PFSK-1 (cell line): ENCODE measurements around the gene TRRAP. TPM values are rescaled to one million over a fixed set of nuclear protein-coding genes. Genes with fewer than 3 reads are reported as not detected.

ENCODE experiments used
- FOXP2 ChIP-seq: optimal IDR thresholded peaks from 2 replicates; pipeline ENCODE3; 2011; ENCODE audit warnings: borderline replicate concordance, control low read depth, inconsistent platforms; ENCODE audit not compliant: insufficient read depth; ENCODE audit errors: extremely low read length, extremely low read depth
- POLR2AphosphoS5 ChIP-seq: IDR thresholded peaks from 2 replicates; pipeline ENCODE4 v1.6.1; 2012; ENCODE audit warnings: low read depth, mild to moderate bottlenecking, control low read depth, low read length, moderate library complexity
- SIN3A ChIP-seq: IDR thresholded peaks from 2 replicates; pipeline ENCODE4 v1.6.1; 2012; ENCODE audit warnings: mild to moderate bottlenecking, low read length, moderate library complexity, borderline replicate concordance; ENCODE audit not compliant: insufficient read depth
- TAF1 ChIP-seq: IDR thresholded peaks from 2 replicates; pipeline ENCODE4 v1.6.1; 2012; ENCODE audit warnings: low read length, control low read depth, borderline replicate concordance; ENCODE audit not compliant: insufficient read depth
- polyA plus RNA-seq: library from polyadenylated mRNA; unstranded; fragments of >200 nt; gene quantifications from one replicate; pipeline ENCODE4 v1.2.1, GENCODE V29; 2012; ENCODE audit warnings: low read depth, missing spikeins; ENCODE audit not compliant: insufficient read length
- TF ChIP-seq, protein P1 (sequence below), 2 experiments: IDR thresholded peaks; 2 replicates each; pipeline versions ENCODE4 v1.6.1 to v1.8.0; 2011 to 2012; ENCODE audit warnings: low read depth in 2 of 2, low read length in 2 of 2, control low read depth in 1 of 2, inconsistent platforms in 1 of 2, mild to moderate bottlenecking in 1 of 2, moderate library complexity in 1 of 2; ENCODE audit not compliant: insufficient read depth in 1 of 2

Gene TRRAP
- 29.4 TPM for polyA plus RNA-seq

DNA sequence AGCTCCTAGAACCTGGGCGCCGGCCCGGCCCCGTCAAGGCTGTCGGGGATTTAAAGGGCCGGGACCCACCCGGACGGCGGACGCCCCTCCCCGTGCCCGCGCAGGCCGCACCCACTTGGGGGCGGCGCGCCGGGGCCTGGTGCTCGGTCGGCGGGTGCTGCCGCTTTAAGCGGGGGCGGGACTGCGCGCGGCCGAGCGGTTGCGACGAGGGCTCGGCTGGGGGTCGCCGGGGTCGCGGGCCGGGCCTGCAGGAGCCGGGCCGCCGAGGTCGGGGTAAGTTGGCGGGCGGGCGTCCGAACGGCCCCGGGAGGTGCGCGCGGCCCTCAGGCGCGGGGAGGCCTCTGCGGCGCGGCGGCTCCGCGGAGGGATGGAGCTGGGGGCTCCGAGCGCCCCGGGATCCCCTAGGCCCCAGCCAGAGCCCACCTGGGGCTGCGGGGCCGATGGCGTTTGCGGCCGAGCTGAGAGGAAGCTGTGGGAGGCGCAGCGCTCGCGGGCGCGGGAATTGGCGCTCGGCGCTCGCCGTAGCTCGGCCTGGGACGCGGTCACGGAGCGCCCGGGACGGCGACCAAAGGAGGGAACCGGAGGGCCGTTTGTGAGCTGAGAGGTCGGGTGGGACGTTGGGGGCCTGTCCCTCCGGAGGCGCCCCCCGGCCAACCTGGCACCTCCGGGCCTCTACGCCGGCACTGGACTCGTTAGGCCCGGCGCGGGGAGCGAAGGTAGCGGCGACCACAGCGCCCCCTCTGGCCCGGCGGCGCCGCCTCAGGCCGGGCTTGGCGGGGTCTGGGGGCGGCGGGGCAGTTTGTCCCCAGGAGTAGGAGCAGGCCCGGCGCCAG, at the start of gene TRRAP:
TSS of gene TRRAP (plus strand) at position 168 of the 833 bp plus-strand sequence. CDS start 2,619 bp downstream, outside the sequence.
- TF ChIP-seq TAF1 (peak; percentile 26; the same call in 1 of the 2 replicates), FOXP2 (peak; percentile 17), SIN3A (peak; percentile 24; the same call in 1 of the 2 replicates), POLR2AphosphoS5 (peak; percentile 52; the same call in 1 of the 2 replicates)
- TF ChIP-seq, protein P1, sequence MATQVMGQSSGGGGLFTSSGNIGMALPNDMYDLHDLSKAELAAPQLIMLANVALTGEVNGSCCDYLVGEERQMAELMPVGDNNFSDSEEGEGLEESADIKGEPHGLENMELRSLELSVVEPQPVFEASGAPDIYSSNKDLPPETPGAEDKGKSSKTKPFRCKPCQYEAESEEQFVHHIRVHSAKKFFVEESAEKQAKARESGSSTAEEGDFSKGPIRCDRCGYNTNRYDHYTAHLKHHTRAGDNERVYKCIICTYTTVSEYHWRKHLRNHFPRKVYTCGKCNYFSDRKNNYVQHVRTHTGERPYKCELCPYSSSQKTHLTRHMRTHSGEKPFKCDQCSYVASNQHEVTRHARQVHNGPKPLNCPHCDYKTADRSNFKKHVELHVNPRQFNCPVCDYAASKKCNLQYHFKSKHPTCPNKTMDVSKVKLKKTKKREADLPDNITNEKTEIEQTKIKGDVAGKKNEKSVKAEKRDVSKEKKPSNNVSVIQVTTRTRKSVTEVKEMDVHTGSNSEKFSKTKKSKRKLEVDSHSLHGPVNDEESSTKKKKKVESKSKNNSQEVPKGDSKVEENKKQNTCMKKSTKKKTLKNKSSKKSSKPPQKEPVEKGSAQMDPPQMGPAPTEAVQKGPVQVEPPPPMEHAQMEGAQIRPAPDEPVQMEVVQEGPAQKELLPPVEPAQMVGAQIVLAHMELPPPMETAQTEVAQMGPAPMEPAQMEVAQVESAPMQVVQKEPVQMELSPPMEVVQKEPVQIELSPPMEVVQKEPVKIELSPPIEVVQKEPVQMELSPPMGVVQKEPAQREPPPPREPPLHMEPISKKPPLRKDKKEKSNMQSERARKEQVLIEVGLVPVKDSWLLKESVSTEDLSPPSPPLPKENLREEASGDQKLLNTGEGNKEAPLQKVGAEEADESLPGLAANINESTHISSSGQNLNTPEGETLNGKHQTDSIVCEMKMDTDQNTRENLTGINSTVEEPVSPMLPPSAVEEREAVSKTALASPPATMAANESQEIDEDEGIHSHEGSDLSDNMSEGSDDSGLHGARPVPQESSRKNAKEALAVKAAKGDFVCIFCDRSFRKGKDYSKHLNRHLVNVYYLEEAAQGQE (IDR thresholded peaks at IDR 0.05; ENCODE audit: insufficient read depth in 1 of 2, low read depth in 2 of 2, low read length in 2 of 2), result no peak

- TF ChIP-seq FOXP2 (no peak), SIN3A (no peak), TAF1 (no peak), POLR2AphosphoS5 (no peak)
- TF ChIP-seq, protein P1 (IDR thresholded peaks at IDR 0.05; ENCODE audit: insufficient read depth in 1 of 2, low read depth in 2 of 2, low read length in 2 of 2), result no peak
Measured at GRCh38 chr7:98830972-98831548, 47.3 kb upstream of the TRRAP start.

DNA sequence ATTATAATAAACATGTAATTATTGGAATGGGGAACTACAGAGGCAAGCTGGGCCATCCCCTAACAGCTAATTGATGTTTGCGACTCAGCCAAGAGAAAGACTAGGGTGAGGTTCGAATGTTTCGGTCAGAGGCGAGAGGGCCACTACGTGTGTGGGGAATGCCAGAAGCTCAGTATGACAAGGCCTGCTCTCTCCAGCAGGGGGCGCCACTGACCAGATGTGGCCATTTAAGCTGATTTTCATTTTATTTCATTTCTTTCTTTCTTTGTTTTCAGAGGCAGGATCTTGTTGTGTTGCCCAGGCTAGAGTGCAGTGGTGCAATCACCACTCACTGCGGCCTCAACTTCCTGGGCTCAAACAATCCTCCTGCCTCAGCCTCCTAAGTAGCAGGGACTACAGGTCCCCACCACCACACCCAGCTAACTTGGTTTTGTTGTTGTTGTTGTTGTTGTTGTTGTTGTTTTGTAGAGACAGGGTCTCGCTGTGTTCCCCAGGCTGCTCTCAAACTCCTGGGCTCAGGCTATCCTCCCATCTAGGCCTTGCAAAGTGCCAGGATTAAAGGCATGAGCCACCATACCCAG, 46.6 kb upstream of the TRRAP start:
- TF ChIP-seq SIN3A, result no peak
- no peak for TF ChIP-seq FOXP2
- TF ChIP-seq, protein P1 (IDR thresholded peaks at IDR 0.05; ENCODE audit: insufficient read depth in 1 of 2, low read depth in 2 of 2, low read length in 2 of 2), result no peak
- TF ChIP-seq POLR2AphosphoS5, result no peak
- no peak for TF ChIP-seq TAF1

DNA sequence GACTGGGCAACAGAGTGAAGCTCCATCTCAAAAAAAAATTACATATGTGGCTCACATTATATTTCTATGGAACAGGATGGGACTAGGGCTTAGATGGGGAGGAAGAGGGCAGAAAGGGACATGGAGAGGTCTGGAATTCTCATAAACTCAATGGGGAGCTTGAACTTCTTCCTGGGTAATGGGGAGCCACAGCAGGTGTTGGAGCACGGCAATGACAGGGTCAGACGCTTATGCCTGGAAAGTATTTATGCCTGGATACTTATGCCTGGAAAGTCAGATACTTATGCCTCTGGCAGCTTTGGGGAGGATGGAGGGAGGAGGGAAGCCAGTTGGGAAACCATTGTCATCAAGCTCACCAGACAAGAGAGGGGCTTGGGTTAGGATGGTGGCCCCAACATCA, 45.3 kb upstream of the TRRAP start:
- TF ChIP-seq POLR2AphosphoS5 (no peak), TAF1 (no peak), SIN3A (no peak), FOXP2 (no peak)
- TF ChIP-seq, protein P1 (IDR thresholded peaks at IDR 0.05; ENCODE audit: insufficient read depth in 1 of 2, low read depth in 2 of 2, low read length in 2 of 2), result no peak
